GM23338 (cell line): Measurements from ENCODE around the gene MYH6.

Experiments
- CREB1 ChIP-seq: fragments of 250-450 bp; sonication (Bioruptor Pico); IDR thresholded peaks from 2 replicates; pipeline ENCODE4 v1.5.0; 2020; ENCODE audit warnings: low read depth, mild to moderate bottlenecking, moderate library complexity
- CTCF ChIP-seq, 2 experiments: fragments of 200-600 bp in 1 of 2; sonication (generic) in 1 of 2; conservative IDR thresholded peaks; 2 replicates each; pipeline versions ENCODE4 v1.5.1 to v1.6.1; 2016 to 2017; ENCODE audit warnings: antibody characterized with exemption in 2 of 2, low read depth in 2 of 2, mild to moderate bottlenecking in 2 of 2, moderate library complexity in 1 of 2
- EZH2 ChIP-seq: fragments of 200-600 bp; sonication (generic); IDR thresholded peaks from one replicate; pipeline ENCODE4 v1.8.0; 2017; ENCODE audit warnings: antibody characterized with exemption, mild to moderate bottlenecking, low read depth; ENCODE audit not compliant: unreplicated experiment
- EZH2phosphoT487 ChIP-seq: fragments of 200-600 bp; sonication (generic); IDR thresholded peaks from one replicate; pipeline ENCODE4 v1.8.1; 2018; ENCODE audit warnings: antibody characterized with exemption; ENCODE audit not compliant: unreplicated experiment
- JUNB ChIP-seq: IDR thresholded peaks from one replicate; pipeline ENCODE4 v1.6.1; 2016; ENCODE audit warnings: antibody characterized with exemption; ENCODE audit not compliant: unreplicated experiment
- NANOG ChIP-seq: IDR thresholded peaks from 2 replicates; pipeline ENCODE4 v1.6.1; 2016; ENCODE audit warnings: antibody characterized with exemption, borderline replicate concordance
- POLR2AphosphoS5 ChIP-seq: IDR thresholded peaks from 2 replicates; pipeline ENCODE4 v1.6.1; 2016; ENCODE audit warnings: antibody characterized with exemption, low read depth
- ZNF114 ChIP-seq: fragments of 250-450 bp; sonication (Bioruptor Pico); IDR thresholded peaks from 2 replicates; pipeline ENCODE4 v1.5.0; 2020; ENCODE audit warnings: mild to moderate bottlenecking, moderate library complexity
- TF ChIP-seq, protein P1 (sequence below): IDR thresholded peaks from one replicate; pipeline ENCODE4 v1.6.1; 2018; ENCODE audit warnings: antibody characterized with exemption; ENCODE audit not compliant: unreplicated experiment
- TF ChIP-seq, protein P2 (sequence below): IDR thresholded peaks from 2 replicates; pipeline ENCODE4 v1.6.1; 2016; ENCODE audit warnings: antibody characterized with exemption

DNA sequence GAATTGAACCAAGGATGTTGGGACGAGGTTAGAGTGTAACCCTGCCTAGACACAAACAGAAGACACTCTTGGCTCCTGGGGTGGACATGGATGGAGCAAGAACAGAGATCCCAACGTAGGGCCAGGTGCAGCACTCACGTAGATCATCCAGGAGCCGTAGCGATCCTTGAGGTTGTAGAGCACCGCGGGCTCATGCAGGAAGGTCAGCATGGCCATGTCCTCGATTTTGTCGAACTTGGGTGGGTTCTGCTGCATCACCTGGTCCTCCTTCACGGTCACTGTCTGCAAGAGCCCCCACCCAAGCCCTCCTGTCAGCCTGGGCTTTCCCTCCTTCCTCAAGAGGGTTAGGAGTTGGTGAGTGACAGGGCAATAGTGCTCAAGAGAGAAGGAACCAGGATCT is 24.9 kb upstream of the MYH6 start:
- no peak for TF ChIP-seq EZH2
- no peak for TF ChIP-seq EZH2phosphoT487
- no peak for TF ChIP-seq CTCF (conservative IDR thresholded peaks at IDR 0.05; ENCODE audit: low read depth in 2 of 2)
- TF ChIP-seq, protein P1, sequence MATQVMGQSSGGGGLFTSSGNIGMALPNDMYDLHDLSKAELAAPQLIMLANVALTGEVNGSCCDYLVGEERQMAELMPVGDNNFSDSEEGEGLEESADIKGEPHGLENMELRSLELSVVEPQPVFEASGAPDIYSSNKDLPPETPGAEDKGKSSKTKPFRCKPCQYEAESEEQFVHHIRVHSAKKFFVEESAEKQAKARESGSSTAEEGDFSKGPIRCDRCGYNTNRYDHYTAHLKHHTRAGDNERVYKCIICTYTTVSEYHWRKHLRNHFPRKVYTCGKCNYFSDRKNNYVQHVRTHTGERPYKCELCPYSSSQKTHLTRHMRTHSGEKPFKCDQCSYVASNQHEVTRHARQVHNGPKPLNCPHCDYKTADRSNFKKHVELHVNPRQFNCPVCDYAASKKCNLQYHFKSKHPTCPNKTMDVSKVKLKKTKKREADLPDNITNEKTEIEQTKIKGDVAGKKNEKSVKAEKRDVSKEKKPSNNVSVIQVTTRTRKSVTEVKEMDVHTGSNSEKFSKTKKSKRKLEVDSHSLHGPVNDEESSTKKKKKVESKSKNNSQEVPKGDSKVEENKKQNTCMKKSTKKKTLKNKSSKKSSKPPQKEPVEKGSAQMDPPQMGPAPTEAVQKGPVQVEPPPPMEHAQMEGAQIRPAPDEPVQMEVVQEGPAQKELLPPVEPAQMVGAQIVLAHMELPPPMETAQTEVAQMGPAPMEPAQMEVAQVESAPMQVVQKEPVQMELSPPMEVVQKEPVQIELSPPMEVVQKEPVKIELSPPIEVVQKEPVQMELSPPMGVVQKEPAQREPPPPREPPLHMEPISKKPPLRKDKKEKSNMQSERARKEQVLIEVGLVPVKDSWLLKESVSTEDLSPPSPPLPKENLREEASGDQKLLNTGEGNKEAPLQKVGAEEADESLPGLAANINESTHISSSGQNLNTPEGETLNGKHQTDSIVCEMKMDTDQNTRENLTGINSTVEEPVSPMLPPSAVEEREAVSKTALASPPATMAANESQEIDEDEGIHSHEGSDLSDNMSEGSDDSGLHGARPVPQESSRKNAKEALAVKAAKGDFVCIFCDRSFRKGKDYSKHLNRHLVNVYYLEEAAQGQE, result no peak
- no peak for TF ChIP-seq POLR2AphosphoS5
- TF ChIP-seq, protein P2, sequence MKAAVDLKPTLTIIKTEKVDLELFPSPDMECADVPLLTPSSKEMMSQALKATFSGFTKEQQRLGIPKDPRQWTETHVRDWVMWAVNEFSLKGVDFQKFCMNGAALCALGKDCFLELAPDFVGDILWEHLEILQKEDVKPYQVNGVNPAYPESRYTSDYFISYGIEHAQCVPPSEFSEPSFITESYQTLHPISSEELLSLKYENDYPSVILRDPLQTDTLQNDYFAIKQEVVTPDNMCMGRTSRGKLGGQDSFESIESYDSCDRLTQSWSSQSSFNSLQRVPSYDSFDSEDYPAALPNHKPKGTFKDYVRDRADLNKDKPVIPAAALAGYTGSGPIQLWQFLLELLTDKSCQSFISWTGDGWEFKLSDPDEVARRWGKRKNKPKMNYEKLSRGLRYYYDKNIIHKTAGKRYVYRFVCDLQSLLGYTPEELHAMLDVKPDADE, result no peak
- TF ChIP-seq CREB1 (CRISPR knock-in tag), result no peak
- TF ChIP-seq JUNB, result no peak
- no peak for TF ChIP-seq ZNF114 (CRISPR knock-in tag)
- TF ChIP-seq NANOG, result no peak
